ENCODE measurements around the gene NR3C1. TPM values are rescaled to one million over a fixed set of nuclear protein-coding genes. Genes with fewer than 3 reads are reported as not detected.

NR3C1 gene
- total and polyA plus RNA-seq, 2 of the 13 experiments (the other 11 are each of a cell fraction or from before 2014, with no cell fraction given) = 10.0 to 24.3 TPM

DNA sequence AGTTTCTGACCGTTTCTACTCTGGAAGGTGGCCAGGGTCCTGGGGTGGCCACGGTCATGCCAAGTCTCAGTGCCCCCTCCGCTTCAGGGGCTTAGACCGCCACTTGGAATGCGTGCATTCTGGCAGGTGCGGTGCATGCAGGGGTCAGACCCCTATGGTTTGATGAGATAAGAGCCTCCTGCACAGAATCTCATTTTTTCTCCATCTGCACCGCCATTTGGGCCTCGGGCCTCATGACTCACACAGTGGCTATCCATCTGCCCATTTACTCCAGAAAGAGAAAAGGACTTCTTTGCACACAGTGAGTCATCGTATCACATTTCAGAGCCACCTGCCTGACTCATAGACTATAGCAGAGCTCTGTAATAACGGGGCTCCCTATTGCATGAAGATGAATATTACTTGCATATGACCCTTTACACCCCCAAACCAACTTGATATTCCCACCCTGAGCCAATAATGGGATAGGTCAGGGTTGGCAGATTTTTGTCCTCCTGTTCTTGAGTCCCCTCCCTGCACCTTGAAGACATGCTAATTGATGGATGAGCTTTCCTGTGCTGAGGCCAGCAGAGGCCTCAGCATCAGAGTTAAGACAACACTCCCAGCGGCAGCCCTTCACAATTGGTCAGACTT is 157.4 kb downstream of the NR3C1 start (continued):
- TF ChIP-seq, protein P1, sequence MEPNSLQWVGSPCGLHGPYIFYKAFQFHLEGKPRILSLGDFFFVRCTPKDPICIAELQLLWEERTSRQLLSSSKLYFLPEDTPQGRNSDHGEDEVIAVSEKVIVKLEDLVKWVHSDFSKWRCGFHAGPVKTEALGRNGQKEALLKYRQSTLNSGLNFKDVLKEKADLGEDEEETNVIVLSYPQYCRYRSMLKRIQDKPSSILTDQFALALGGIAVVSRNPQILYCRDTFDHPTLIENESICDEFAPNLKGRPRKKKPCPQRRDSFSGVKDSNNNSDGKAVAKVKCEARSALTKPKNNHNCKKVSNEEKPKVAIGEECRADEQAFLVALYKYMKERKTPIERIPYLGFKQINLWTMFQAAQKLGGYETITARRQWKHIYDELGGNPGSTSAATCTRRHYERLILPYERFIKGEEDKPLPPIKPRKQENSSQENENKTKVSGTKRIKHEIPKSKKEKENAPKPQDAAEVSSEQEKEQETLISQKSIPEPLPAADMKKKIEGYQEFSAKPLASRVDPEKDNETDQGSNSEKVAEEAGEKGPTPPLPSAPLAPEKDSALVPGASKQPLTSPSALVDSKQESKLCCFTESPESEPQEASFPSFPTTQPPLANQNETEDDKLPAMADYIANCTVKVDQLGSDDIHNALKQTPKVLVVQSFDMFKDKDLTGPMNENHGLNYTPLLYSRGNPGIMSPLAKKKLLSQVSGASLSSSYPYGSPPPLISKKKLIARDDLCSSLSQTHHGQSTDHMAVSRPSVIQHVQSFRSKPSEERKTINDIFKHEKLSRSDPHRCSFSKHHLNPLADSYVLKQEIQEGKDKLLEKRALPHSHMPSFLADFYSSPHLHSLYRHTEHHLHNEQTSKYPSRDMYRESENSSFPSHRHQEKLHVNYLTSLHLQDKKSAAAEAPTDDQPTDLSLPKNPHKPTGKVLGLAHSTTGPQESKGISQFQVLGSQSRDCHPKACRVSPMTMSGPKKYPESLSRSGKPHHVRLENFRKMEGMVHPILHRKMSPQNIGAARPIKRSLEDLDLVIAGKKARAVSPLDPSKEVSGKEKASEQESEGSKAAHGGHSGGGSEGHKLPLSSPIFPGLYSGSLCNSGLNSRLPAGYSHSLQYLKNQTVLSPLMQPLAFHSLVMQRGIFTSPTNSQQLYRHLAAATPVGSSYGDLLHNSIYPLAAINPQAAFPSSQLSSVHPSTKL (CRISPR knock-in tag; IDR thresholded peaks at IDR 0.05) = peak; percentile 43
- TF ChIP-seq IRX3 (CRISPR knock-in tag; IDR thresholded peaks at IDR 0.05; ENCODE audit: borderline replicate concordance, low read depth) (no peak), ATF7-NPFF (CRISPR knock-in tag; IDR thresholded peaks at IDR 0.05; ENCODE audit: low read depth) (no peak), HOXA7 (CRISPR knock-in tag; IDR thresholded peaks at IDR 0.05) (no peak), FOSL1 (CRISPR knock-in tag; IDR thresholded peaks at IDR 0.05; ENCODE audit: borderline replicate concordance) (peak; percentile 56; the same call in 1 of the 2 replicates), CREB1 (IDR thresholded peaks at IDR 0.05) (0 out of 2 replicates have a peak, but pooled peaks have one; percentile 14), CREB1 (CRISPR knock-in tag; IDR thresholded peaks at IDR 0.05) (no peak), FOSL2 (CRISPR knock-in tag; IDR thresholded peaks at IDR 0.05) (peak; percentile 96)
- TF ChIP-seq, protein P2, sequence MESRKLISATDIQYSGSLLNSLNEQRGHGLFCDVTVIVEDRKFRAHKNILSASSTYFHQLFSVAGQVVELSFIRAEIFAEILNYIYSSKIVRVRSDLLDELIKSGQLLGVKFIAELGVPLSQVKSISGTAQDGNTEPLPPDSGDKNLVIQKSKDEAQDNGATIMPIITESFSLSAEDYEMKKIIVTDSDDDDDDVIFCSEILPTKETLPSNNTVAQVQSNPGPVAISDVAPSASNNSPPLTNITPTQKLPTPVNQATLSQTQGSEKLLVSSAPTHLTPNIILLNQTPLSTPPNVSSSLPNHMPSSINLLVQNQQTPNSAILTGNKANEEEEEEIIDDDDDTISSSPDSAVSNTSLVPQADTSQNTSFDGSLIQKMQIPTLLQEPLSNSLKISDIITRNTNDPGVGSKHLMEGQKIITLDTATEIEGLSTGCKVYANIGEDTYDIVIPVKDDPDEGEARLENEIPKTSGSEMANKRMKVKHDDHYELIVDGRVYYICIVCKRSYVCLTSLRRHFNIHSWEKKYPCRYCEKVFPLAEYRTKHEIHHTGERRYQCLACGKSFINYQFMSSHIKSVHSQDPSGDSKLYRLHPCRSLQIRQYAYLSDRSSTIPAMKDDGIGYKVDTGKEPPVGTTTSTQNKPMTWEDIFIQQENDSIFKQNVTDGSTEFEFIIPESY (CRISPR knock-in tag; IDR thresholded peaks at IDR 0.05) = peak; percentile 33; the same call in 1 of the 2 replicates
- TF ChIP-seq, protein P3, sequence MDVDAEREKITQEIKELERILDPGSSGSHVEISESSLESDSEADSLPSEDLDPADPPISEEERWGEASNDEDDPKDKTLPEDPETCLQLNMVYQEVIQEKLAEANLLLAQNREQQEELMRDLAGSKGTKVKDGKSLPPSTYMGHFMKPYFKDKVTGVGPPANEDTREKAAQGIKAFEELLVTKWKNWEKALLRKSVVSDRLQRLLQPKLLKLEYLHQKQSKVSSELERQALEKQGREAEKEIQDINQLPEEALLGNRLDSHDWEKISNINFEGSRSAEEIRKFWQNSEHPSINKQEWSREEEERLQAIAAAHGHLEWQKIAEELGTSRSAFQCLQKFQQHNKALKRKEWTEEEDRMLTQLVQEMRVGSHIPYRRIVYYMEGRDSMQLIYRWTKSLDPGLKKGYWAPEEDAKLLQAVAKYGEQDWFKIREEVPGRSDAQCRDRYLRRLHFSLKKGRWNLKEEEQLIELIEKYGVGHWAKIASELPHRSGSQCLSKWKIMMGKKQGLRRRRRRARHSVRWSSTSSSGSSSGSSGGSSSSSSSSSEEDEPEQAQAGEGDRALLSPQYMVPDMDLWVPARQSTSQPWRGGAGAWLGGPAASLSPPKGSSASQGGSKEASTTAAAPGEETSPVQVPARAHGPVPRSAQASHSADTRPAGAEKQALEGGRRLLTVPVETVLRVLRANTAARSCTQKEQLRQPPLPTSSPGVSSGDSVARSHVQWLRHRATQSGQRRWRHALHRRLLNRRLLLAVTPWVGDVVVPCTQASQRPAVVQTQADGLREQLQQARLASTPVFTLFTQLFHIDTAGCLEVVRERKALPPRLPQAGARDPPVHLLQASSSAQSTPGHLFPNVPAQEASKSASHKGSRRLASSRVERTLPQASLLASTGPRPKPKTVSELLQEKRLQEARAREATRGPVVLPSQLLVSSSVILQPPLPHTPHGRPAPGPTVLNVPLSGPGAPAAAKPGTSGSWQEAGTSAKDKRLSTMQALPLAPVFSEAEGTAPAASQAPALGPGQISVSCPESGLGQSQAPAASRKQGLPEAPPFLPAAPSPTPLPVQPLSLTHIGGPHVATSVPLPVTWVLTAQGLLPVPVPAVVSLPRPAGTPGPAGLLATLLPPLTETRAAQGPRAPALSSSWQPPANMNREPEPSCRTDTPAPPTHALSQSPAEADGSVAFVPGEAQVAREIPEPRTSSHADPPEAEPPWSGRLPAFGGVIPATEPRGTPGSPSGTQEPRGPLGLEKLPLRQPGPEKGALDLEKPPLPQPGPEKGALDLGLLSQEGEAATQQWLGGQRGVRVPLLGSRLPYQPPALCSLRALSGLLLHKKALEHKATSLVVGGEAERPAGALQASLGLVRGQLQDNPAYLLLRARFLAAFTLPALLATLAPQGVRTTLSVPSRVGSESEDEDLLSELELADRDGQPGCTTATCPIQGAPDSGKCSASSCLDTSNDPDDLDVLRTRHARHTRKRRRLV (CRISPR knock-in tag; IDR thresholded peaks at IDR 0.05) = no peak
- TF ChIP-seq, protein P4, sequence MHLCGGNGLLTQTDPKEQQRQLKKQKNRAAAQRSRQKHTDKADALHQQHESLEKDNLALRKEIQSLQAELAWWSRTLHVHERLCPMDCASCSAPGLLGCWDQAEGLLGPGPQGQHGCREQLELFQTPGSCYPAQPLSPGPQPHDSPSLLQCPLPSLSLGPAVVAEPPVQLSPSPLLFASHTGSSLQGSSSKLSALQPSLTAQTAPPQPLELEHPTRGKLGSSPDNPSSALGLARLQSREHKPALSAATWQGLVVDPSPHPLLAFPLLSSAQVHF (CRISPR knock-in tag; IDR thresholded peaks at IDR 0.05) = no peak

Measured in HepG2 (cell line).